ENCODE measurements around the gene LRP1-AS. TPM values are rescaled to one million over a fixed set of nuclear protein-coding genes. Genes with fewer than 3 reads are reported as not detected.

The LRP1-AS gene
- total RNA-seq, 1 experiment from 2014 or later = not detected

- BruUV-seq (replicated peaks) = no TSS peak
- H3K4me1 Mint-ChIP-seq (ENCODE audit: insufficient read depth, unreplicated experiment) = peaks cover 57% of the 10 kb centered on the region
- H3K4me3 Mint-ChIP-seq (ENCODE audit: unreplicated experiment) = peak overlapping the region; percentile 26
- ChIA-PET POLR2A (interaction anchor here (0.6 to 4.9 kb wide), 12 partner anchors 10 to 253 kb away, joined by 3 to 36 read pairs (median 4); partner anchors contain the start of genes LRP1 and STAT6), CTCF (interaction anchor here (0.6 to 7.1 kb wide), 8 partner anchors 20 to 89 kb away, joined by 3 to 54 read pairs (median 4); no protein-coding TSS in a partner anchor)
- H3K27me3 Mint-ChIP-seq (ENCODE audit: insufficient read depth, unreplicated experiment) = no peaks in the 10 kb centered on the region
- peak overlapping the region; percentile 52 for H3K27ac Mint-ChIP-seq (ENCODE audit: low read depth, unreplicated experiment)
- intact Hi-C loops (cut with micrococcal nuclease) = no loop called here
- DNase-seq (ENCODE audit: unreplicated experiment) = peak; percentile 85
- H3K9me3 Mint-ChIP-seq (ENCODE audit: unreplicated experiment) = no peaks in the 10 kb centered on the region
- no peak for TF ChIP-seq CTCF (IDR thresholded peaks at IDR 0.05; ENCODE audit: unreplicated experiment)
- H3K36me3 Mint-ChIP-seq (ENCODE audit: insufficient read depth, unreplicated experiment) = peaks cover 28% of the 10 kb centered on the region
These were observed 2.0 kb upstream of the LRP1-AS start for GRCh38 chr12:57149245-57149900.

DNA sequence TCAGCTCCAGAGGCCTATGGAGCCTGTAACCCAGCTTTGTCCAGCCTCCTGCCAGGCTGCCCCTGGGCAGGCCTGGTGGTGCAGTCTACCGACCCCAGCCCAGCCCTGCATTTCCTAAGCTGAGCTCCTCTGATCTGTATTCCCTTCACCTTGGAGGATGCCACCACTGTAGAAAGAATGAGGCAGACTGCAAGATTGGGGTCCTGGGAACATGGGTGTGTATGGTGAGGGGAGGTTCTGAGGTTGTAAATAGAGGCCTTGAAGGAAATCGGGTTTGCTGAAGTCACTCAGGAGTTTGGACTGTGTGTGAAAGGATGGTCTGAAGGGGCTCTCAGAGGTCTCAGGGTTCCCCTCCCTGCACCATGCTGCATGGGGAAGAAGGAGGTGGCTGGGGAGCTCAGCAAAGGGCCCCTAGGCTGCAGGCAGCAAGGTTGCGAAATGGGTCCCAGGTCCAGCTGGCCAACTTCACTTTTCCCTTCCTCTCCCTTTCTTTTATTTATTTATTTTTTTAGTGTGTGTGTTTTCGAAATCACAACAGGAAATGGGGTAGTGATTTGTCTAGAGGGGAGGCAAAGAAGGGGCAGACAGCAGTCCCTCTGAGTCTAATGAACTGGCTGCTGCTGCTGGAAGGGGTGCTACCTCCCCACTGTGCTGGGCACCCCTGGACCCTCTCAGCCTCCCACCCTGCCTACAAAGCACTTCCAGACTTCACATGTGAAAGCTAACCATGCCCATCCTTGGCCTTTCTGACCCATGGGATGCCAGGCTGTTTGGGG lies 1.2 kb upstream of the LRP1-AS start:
- intact Hi-C loops (cut with micrococcal nuclease) = no loop called here
- peak overlapping the region; percentile 26 for H3K4me3 Mint-ChIP-seq (ENCODE audit: unreplicated experiment)
- no peaks in the 10 kb centered on the region for H3K27me3 Mint-ChIP-seq (ENCODE audit: insufficient read depth, unreplicated experiment)
- peaks cover 35% of the 10 kb centered on the region for H3K36me3 Mint-ChIP-seq (ENCODE audit: insufficient read depth, unreplicated experiment)
- ChIA-PET POLR2A (interaction anchor here (0.6 to 4.9 kb wide), 11 partner anchors 10 to 254 kb away, joined by 3 to 36 read pairs (median 4); partner anchors contain the start of genes LRP1 and STAT6), CTCF (interaction anchor here (0.6 to 7.1 kb wide), 10 partner anchors 21 to 1026 kb away, joined by 3 to 54 read pairs (median 3); no protein-coding TSS in a partner anchor)
- TF ChIP-seq CTCF (IDR thresholded peaks at IDR 0.05; ENCODE audit: unreplicated experiment) = no peak
- peak overlapping the region; percentile 52 for H3K27ac Mint-ChIP-seq (ENCODE audit: low read depth, unreplicated experiment)
- H3K4me1 Mint-ChIP-seq (ENCODE audit: insufficient read depth, unreplicated experiment) = peaks cover 56% of the 10 kb centered on the region
- no peaks in the 10 kb centered on the region for H3K9me3 Mint-ChIP-seq (ENCODE audit: unreplicated experiment)
- no TSS peak for BruUV-seq (replicated peaks)
- DNase-seq (ENCODE audit: unreplicated experiment) = peak; percentile 81

DNA sequence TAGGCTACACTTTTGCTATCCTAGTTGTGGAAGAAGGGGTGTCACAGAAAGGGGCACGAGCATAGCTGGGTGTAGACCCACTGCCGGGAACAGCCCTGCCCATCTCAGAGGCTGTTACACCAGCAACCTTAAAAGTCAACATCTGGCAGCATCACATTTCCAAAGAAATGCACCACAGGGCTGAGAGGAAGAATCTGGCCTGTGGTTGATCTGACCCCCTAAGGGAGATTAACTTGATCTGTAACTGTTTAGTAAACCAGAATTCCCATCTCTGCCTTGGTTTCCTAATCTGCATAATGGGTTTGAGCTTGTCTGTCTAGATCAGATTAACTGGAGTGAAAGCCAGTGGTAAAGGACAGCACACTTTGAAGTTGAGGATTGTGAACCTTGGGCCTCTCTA lies 1.3 kb downstream of the LRP1-AS start:
- Mint-ChIP-seq H3K9me3 (ENCODE audit: unreplicated experiment) (no peaks in the 10 kb centered on the region), H3K36me3 (ENCODE audit: insufficient read depth, unreplicated experiment) (peaks cover 35% of the 10 kb centered on the region), H3K4me1 (ENCODE audit: insufficient read depth, unreplicated experiment) (peaks cover 30% of the 10 kb centered on the region), H3K4me3 (ENCODE audit: unreplicated experiment) (no peak overlapping the region), H3K27me3 (ENCODE audit: insufficient read depth, unreplicated experiment) (no peaks in the 10 kb centered on the region), H3K27ac (ENCODE audit: low read depth, unreplicated experiment) (no peak overlapping the region)
- ChIA-PET CTCF (interaction anchor here (7.1 kb wide), 1 partner anchor 29 kb away, joined by 54 read pairs; no protein-coding TSS in a partner anchor), POLR2A (interaction anchor here (0.6 to 0.7 kb wide), 3 partner anchors 34 to 135 kb away, joined by 3 read pairs; no protein-coding TSS in a partner anchor)
- no TSS peak for BruUV-seq (replicated peaks)
- DNase-seq (ENCODE audit: unreplicated experiment) = no peak
- TF ChIP-seq CTCF (IDR thresholded peaks at IDR 0.05; ENCODE audit: unreplicated experiment) = no peak
- intact Hi-C loops (cut with micrococcal nuclease) = no loop called here

Data from MCF 10A (cell line).